ENCODE results near the gene SMIM35. TPM values are rescaled to one million over a fixed set of nuclear protein-coding genes. Genes with fewer than 3 reads are reported as not detected.

SMIM35 gene
- total and polyA plus RNA-seq, 2 of the 13 experiments (the other 11 are each of a cell fraction or from before 2014, with no cell fraction given), result not detected

GRCh38 chr11:118095967-118096367, 9.2 kb upstream of the SMIM35 start (continued):
- TF ChIP-seq SP5 (CRISPR knock-in tag; IDR thresholded peaks at IDR 0.05; ENCODE audit: borderline replicate concordance, low read depth) (peak; percentile 39; the same call in 1 of the 2 replicates), ZNF543 (CRISPR knock-in tag; IDR thresholded peaks at IDR 0.05) (0 out of 2 replicates have a peak, but pooled peaks have one; percentile 5), ZNF709 (CRISPR knock-in tag; IDR thresholded peaks at IDR 0.05) (no peak), ZMYM4 (CRISPR knock-in tag; IDR thresholded peaks at IDR 0.05) (peak; percentile 54; the same call in 1 of the 2 replicates), CENPBD1 (CRISPR knock-in tag; IDR thresholded peaks at IDR 0.05; ENCODE audit: borderline replicate concordance, low read depth) (no peak), GFI1 (CRISPR knock-in tag; IDR thresholded peaks at IDR 0.05; ENCODE audit: borderline replicate concordance) (peak; percentile 79), TBX2 (CRISPR knock-in tag; IDR thresholded peaks at IDR 0.05; ENCODE audit: borderline replicate concordance) (peak; percentile 77; the same call in 1 of the 2 replicates), GZF1 (CRISPR knock-in tag; IDR thresholded peaks at IDR 0.05) (0 out of 2 replicates have a peak, but pooled peaks have one; percentile 35), CEBPG (CRISPR knock-in tag; IDR thresholded peaks at IDR 0.05) (peak; percentile 72), MXD4 (CRISPR knock-in tag; IDR thresholded peaks at IDR 0.05) (no peak), SNAPC5 (CRISPR knock-in tag; IDR thresholded peaks at IDR 0.05; ENCODE audit: borderline replicate concordance) (no peak), ZBTB37 (CRISPR knock-in tag; IDR thresholded peaks at IDR 0.05) (peak; percentile 35; the same call in 1 of the 2 replicates), WIZ (CRISPR knock-in tag; IDR thresholded peaks at IDR 0.05) (no peak), AKAP8 (CRISPR knock-in tag; IDR thresholded peaks at IDR 0.05) (no peak), ZNF296 (CRISPR knock-in tag; conservative IDR thresholded peaks at IDR 0.05) (no peak), SIX1 (CRISPR knock-in tag; IDR thresholded peaks at IDR 0.05; ENCODE audit: borderline replicate concordance) (no peak), REPIN1 (CRISPR knock-in tag; IDR thresholded peaks at IDR 0.05; ENCODE audit: borderline replicate concordance, low read depth) (peak; percentile 52), TCF7 (IDR thresholded peaks at IDR 0.05; ENCODE audit: low read depth) (peak; percentile 85), ZKSCAN8 (CRISPR knock-in tag; IDR thresholded peaks at IDR 0.05; ENCODE audit: borderline replicate concordance) (peak; percentile 55; the same call in 1 of the 2 replicates)
- TF ChIP-seq, protein P1, sequence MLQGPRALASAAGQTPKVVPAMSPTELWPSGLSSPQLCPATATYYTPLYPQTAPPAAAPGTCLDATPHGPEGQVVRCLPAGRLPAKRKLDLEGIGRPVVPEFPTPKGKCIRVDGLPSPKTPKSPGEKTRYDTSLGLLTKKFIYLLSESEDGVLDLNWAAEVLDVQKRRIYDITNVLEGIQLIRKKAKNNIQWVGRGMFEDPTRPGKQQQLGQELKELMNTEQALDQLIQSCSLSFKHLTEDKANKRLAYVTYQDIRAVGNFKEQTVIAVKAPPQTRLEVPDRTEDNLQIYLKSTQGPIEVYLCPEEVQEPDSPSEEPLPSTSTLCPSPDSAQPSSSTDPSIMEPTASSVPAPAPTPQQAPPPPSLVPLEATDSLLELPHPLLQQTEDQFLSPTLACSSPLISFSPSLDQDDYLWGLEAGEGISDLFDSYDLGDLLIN (CRISPR knock-in tag; IDR thresholded peaks at IDR 0.05; ENCODE audit: borderline replicate concordance), result no peak
- TF ChIP-seq, protein P2, sequence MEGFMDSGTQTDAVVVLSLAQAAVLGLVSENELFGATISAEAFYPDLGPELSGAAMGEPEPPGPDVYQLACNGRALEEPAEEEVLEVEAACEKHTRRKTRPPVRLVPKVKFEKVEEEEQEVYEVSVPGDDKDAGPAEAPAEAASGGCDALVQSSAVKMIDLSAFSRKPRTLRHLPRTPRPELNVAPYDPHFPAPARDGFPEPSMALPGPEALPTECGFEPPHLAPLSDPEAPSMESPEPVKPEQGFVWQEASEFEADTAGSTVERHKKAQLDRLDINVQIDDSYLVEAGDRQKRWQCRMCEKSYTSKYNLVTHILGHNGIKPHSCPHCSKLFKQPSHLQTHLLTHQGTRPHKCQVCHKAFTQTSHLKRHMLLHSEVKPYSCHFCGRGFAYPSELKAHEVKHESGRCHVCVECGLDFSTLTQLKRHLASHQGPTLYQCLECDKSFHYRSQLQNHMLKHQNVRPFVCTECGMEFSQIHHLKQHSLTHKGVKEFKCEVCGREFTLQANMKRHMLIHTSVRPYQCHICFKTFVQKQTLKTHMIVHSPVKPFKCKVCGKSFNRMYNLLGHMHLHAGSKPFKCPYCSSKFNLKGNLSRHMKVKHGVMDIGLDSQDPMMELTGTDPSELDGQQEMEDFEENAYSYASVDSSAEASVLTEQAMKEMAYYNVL (CRISPR knock-in tag; IDR thresholded peaks at IDR 0.05; ENCODE audit: borderline replicate concordance), result peak; percentile 75; the same call in 1 of the 2 replicates
- TF ChIP-seq, protein P3, sequence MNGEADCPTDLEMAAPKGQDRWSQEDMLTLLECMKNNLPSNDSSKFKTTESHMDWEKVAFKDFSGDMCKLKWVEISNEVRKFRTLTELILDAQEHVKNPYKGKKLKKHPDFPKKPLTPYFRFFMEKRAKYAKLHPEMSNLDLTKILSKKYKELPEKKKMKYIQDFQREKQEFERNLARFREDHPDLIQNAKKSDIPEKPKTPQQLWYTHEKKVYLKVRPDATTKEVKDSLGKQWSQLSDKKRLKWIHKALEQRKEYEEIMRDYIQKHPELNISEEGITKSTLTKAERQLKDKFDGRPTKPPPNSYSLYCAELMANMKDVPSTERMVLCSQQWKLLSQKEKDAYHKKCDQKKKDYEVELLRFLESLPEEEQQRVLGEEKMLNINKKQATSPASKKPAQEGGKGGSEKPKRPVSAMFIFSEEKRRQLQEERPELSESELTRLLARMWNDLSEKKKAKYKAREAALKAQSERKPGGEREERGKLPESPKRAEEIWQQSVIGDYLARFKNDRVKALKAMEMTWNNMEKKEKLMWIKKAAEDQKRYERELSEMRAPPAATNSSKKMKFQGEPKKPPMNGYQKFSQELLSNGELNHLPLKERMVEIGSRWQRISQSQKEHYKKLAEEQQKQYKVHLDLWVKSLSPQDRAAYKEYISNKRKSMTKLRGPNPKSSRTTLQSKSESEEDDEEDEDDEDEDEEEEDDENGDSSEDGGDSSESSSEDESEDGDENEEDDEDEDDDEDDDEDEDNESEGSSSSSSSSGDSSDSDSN (CRISPR knock-in tag; IDR thresholded peaks at IDR 0.05), result 0 out of 2 replicates have a peak, but pooled peaks have one; percentile 24
